Gastrocnemius medialis (tissue), 4 donors: ENCODE data around the gene DHRS3. TPM values are rescaled to one million over a fixed set of nuclear protein-coding genes. Genes with fewer than 3 reads are reported as not detected.

Experiments used
- ATAC-seq, 2 donors: fragments of 150-250 bp; one replicate each; pipeline ENCODE4 v1.9.1; 2016
- DNase-seq, 2 donors: peaks; one replicate each; pipeline ENCODE4 v3.0.0-alpha.2; 2019
- H3K27ac ChIP-seq, 4 donors: fragments of 200-600 bp; sonication (generic); 1 replicate in 1 of 4; 2 replicates in 3 of 4; pipeline ENCODE4 v1.5.1; 2016 to 2018; ENCODE audit warnings: mild to moderate bottlenecking in 2 of 4, moderate library complexity in 1 of 4
- H3K27me3 ChIP-seq, 3 donors: fragments of 200-600 bp; sonication (generic) in 2 of 3; 1 replicate in 1 of 3; 2 replicates in 2 of 3; pipeline versions ENCODE4 v1.5.1 to v1.6.0; 2016 to 2019; ENCODE audit warnings: mild to moderate bottlenecking in 1 of 3, moderate library complexity in 1 of 3
- H3K36me3 ChIP-seq, 2 donors: fragments of 200-600 bp; sonication (generic) in 1 of 2; one replicate each; pipeline ENCODE4 v1.5.1; 2017 to 2018
- H3K4me1 ChIP-seq, 2 donors: fragments of 200-600 bp; sonication (generic) in 1 of 2; one replicate each; pipeline ENCODE4 v1.5.1; 2016 to 2017; ENCODE audit warnings: mild to moderate bottlenecking in 2 of 2
- H3K4me3 ChIP-seq, 4 donors: fragments of 200-600 bp; sonication (generic) in 3 of 4; 1 replicate in 1 of 4; 2 replicates in 3 of 4; pipeline ENCODE4 v1.5.1; 2016 to 2019; ENCODE audit warnings: mild to moderate bottlenecking in 2 of 4
- H3K9me3 ChIP-seq, 3 donors: fragments of 200-600 bp; sonication (generic) in 2 of 3; 1 replicate in 1 of 3; 2 replicates in 2 of 3; pipeline ENCODE4 v1.5.1; 2016 to 2019
- POLR2A ChIP-seq, 2 donors: fragments of 450-650 bp; IDR thresholded peaks; one replicate each; pipeline ENCODE4 v1.6.1; 2017; ENCODE audit warnings: antibody characterized with exemption in 2 of 2, mild to moderate bottlenecking in 2 of 2, moderate library complexity in 2 of 2
- in situ Hi-C, 4 donors: fragments of 200-750 bp; cut with MboI; loops; one replicate each; pipeline versions ENCODE4 v1.15.0 to v1.8.0; 2017; ENCODE audit warnings: low sequenced_read_pairs in 4 of 4
- intact Hi-C: fragments of 100-400 bp; cut with DNase I; formaldehyde crosslinking; loops from one replicate; pipeline ENCODE4 v1.15.1; 2023; ENCODE audit warnings: low total_unique reads
- total RNA-seq, 4 donors: library from RNA; depleted of rRNA; stranded (reverse); fragments of >200 nt; gene quantifications; one replicate each; pipeline versions ENCODE4 v1.1.0 to v1.2.3, GENCODE V29; 2016
- TF ChIP-seq, protein P1 (sequence below), 5 experiments: fragments of 450-650 bp in 3 of 5; fragments of 200-600 bp in 2 of 5; sonication (generic) in 2 of 5; IDR thresholded peaks in 4 of 5; conservative IDR thresholded peaks in 1 of 5; 1 replicate in 4 of 5; 2 replicates in 1 of 5; pipeline ENCODE4 v1.5.1; 2016 to 2019; ENCODE audit warnings: antibody characterized with exemption in 5 of 5, mild to moderate bottlenecking in 3 of 5, moderate library complexity in 3 of 5

The DHRS3 gene
- total RNA-seq, 4 donors from 2014 or later, result 28.5 to 108 (median 67.0) TPM

GRCh38 chr1:12614402-12615158 is 3.4 kb downstream of the DHRS3 start:
- peak overlapping the region; percentile 87 to 97 (median 94) for H3K27ac ChIP-seq
- H3K9me3 ChIP-seq, result no peaks in the 10 kb centered on the region
- peaks cover 41 to 49% of the 10 kb centered on the region in 2 donors for H3K4me1 ChIP-seq
- intact Hi-C loops (loop anchor here (5.0 kb wide), 1 partner anchor 382 kb away; the partner anchor contains the start of gene VPS13D), in situ Hi-C loops (loop anchor here in 2 of 4 donors (5.0 kb wide), 1 partner anchor 207 kb away; no protein-coding TSS in a partner anchor)
- peaks cover 0 to 11% of the 10 kb centered on the region in 2 donors for H3K36me3 ChIP-seq
- TF ChIP-seq POLR2A (IDR thresholded peaks at IDR 0.05), result no peak
- TF ChIP-seq, protein P1, sequence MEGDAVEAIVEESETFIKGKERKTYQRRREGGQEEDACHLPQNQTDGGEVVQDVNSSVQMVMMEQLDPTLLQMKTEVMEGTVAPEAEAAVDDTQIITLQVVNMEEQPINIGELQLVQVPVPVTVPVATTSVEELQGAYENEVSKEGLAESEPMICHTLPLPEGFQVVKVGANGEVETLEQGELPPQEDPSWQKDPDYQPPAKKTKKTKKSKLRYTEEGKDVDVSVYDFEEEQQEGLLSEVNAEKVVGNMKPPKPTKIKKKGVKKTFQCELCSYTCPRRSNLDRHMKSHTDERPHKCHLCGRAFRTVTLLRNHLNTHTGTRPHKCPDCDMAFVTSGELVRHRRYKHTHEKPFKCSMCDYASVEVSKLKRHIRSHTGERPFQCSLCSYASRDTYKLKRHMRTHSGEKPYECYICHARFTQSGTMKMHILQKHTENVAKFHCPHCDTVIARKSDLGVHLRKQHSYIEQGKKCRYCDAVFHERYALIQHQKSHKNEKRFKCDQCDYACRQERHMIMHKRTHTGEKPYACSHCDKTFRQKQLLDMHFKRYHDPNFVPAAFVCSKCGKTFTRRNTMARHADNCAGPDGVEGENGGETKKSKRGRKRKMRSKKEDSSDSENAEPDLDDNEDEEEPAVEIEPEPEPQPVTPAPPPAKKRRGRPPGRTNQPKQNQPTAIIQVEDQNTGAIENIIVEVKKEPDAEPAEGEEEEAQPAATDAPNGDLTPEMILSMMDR (IDR thresholded peaks at IDR 0.05 in 4 of 5, conservative IDR thresholded peaks at IDR 0.05 in 1 of 5), result no peak
- H3K27me3 ChIP-seq, result no peaks in the 10 kb centered on the region
- peak overlapping the region; percentile 72 to 90 (median 86) for H3K4me3 ChIP-seq
- DNase-seq (no peak), ATAC-seq (no peak)

- Histone ChIP-seq H3K4me1 (peaks cover 41 to 49% of the 10 kb centered on the region in 2 donors), H3K9me3 (no peaks in the 10 kb centered on the region), H3K36me3 (peaks cover 0 to 11% of the 10 kb centered on the region in 2 donors), H3K27me3 (no peaks in the 10 kb centered on the region), H3K27ac (peak overlapping the region; percentile 87 to 97 (median 94)), H3K4me3 (peak overlapping the region in 1 of 4 donors; percentile 89)
- TF ChIP-seq POLR2A (IDR thresholded peaks at IDR 0.05), result no peak
- TF ChIP-seq, protein P1 (IDR thresholded peaks at IDR 0.05 in 4 of 5, conservative IDR thresholded peaks at IDR 0.05 in 1 of 5), result no peak
- in situ Hi-C loops (no loop called here), intact Hi-C loops (no loop called here)
- DNase-seq (no peak), ATAC-seq (no peak)
Observed at GRCh38 chr1:12613180-12613579, 4.8 kb downstream of the DHRS3 start.

GRCh38 chr1:12610941-12611340 is 7.1 kb downstream of the DHRS3 start:
- Histone ChIP-seq H3K4me1 (peaks cover 41 to 52% of the 10 kb centered on the region in 2 donors), H3K4me3 (no peak overlapping the region), H3K36me3 (peaks cover 0 to 16% of the 10 kb centered on the region in 2 donors), H3K27me3 (no peaks in the 10 kb centered on the region), H3K9me3 (no peaks in the 10 kb centered on the region), H3K27ac (peak overlapping the region in 2 of 4 donors; percentile 25 to 28)
- intact Hi-C loops, result no loop called here
- in situ Hi-C loops, result no loop called here
- TF ChIP-seq, protein P1 (IDR thresholded peaks at IDR 0.05 in 4 of 5, conservative IDR thresholded peaks at IDR 0.05 in 1 of 5), result no peak
- TF ChIP-seq POLR2A (IDR thresholded peaks at IDR 0.05), result no peak
- ATAC-seq (no peak), DNase-seq (no peak)

DNA sequence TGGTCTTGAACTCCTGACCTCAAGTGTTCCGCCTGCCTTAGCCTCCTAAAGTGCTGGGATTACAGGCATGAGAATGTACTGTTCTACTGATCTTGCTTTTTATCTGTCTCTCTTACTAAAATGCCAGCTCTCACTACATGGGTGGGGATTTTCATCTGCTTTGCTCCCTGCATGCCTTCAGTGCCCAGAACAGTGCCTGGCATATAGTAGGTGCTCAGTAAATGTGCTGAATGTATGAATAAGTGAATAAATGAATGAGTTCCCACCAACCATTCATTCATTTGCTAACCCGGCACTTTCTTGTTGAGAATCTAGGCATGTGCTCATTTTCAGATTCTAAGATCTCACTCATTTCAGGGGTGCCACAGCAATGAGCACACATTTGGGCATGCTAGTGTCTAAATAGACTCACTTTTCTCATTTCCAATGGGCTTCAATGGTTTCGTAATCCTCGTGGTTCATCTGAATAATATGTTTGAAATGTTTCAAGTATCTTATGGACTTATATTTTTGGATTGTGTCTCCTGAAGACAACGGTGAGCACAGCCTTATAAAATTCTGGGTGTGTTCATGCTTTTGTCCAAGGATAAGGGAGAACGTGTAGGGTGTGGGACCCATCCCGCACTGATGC is 7.6 kb downstream of the DHRS3 start:
- ATAC-seq, result no peak
- no peak for DNase-seq
- TF ChIP-seq, protein P1 (IDR thresholded peaks at IDR 0.05 in 4 of 5, conservative IDR thresholded peaks at IDR 0.05 in 1 of 5), result no peak
- TF ChIP-seq POLR2A (IDR thresholded peaks at IDR 0.05), result no peak
- H3K27ac ChIP-seq, result peak overlapping the region in 2 of 4 donors; percentile 32 to 42
- in situ Hi-C loops, result no loop called here
- peaks cover 36 to 50% of the 10 kb centered on the region in 2 donors for H3K4me1 ChIP-seq
- intact Hi-C loops, result no loop called here
- H3K4me3 ChIP-seq, result no peak overlapping the region
- H3K36me3 ChIP-seq, result peaks cover 0 to 16% of the 10 kb centered on the region in 2 donors
- no peaks in the 10 kb centered on the region for H3K27me3 ChIP-seq
- H3K9me3 ChIP-seq, result no peaks in the 10 kb centered on the region
